ENCODE data around the gene FSTL4. TPM values are rescaled to one million over a fixed set of nuclear protein-coding genes. Genes with fewer than 3 reads are reported as not detected.

The FSTL4 gene
- total RNA-seq, 1 donor from 2014 or later = 0.07 TPM

- Mint-ChIP-seq H3K27ac (ENCODE audit: unreplicated experiment) (no peak overlapping the region), H3K4me1 (ENCODE audit: low read depth) (no peaks in the 10 kb centered on the region), H3K9me3 (ENCODE audit: low read depth) (no peaks in the 10 kb centered on the region), H3K4me3 (ENCODE audit: unreplicated experiment) (no peak overlapping the region), H3K27me3 (ENCODE audit: low read depth) (peaks cover 14% of the 10 kb centered on the region), H3K36me3 (ENCODE audit: low read depth) (no peaks in the 10 kb centered on the region)
- no peak for TF ChIP-seq CTCF (IDR thresholded peaks at IDR 0.05)
- DNase-seq (ENCODE audit: low spot score) = no peak
Observed at GRCh38 chr5:133653760-133654049, 41.4 kb upstream of the FSTL4 start.

- no peak for TF ChIP-seq CTCF (IDR thresholded peaks at IDR 0.05)
Observed at GRCh38 chr5:133652951-133653759, 40.8 kb upstream of the FSTL4 start.

GRCh38 chr5:133644000-133644865, 31.9 kb upstream of the FSTL4 start:
- no peaks in the 10 kb centered on the region for H3K4me1 Mint-ChIP-seq (ENCODE audit: low read depth)
- H3K27ac Mint-ChIP-seq (ENCODE audit: unreplicated experiment) = no peak overlapping the region
- DNase-seq (ENCODE audit: low spot score) = no peak
- TF ChIP-seq CTCF (IDR thresholded peaks at IDR 0.05) = no peak
- peaks cover 31% of the 10 kb centered on the region for H3K27me3 Mint-ChIP-seq (ENCODE audit: low read depth)
- no peak overlapping the region for H3K4me3 Mint-ChIP-seq (ENCODE audit: unreplicated experiment)
- no peaks in the 10 kb centered on the region for H3K9me3 Mint-ChIP-seq (ENCODE audit: low read depth)
- no peaks in the 10 kb centered on the region for H3K36me3 Mint-ChIP-seq (ENCODE audit: low read depth)

More at GRCh38 chr5:133652951-133653759, 40.8 kb upstream of the FSTL4 start:
- Mint-ChIP-seq H3K9me3 (ENCODE audit: low read depth) (no peaks in the 10 kb centered on the region), H3K4me3 (ENCODE audit: unreplicated experiment) (no peak overlapping the region), H3K27me3 (ENCODE audit: low read depth) (peaks cover 15% of the 10 kb centered on the region), H3K36me3 (ENCODE audit: low read depth) (no peaks in the 10 kb centered on the region), H3K4me1 (ENCODE audit: low read depth) (no peaks in the 10 kb centered on the region), H3K27ac (ENCODE audit: unreplicated experiment) (no peak overlapping the region)
- DNase-seq (ENCODE audit: low spot score) = no peak

- Mint-ChIP-seq H3K4me3 (ENCODE audit: unreplicated experiment) (no peak overlapping the region), H3K4me1 (ENCODE audit: low read depth) (no peaks in the 10 kb centered on the region)
Observed at GRCh38 chr5:133643365-133643764, 31.0 kb upstream of the FSTL4 start.

More at GRCh38 chr5:133643365-133643764, 31.0 kb upstream of the FSTL4 start:
- Mint-ChIP-seq H3K27ac (ENCODE audit: unreplicated experiment) (no peak overlapping the region), H3K27me3 (ENCODE audit: low read depth) (peaks cover 30% of the 10 kb centered on the region), H3K9me3 (ENCODE audit: low read depth) (no peaks in the 10 kb centered on the region), H3K36me3 (ENCODE audit: low read depth) (no peaks in the 10 kb centered on the region)
- no peak for DNase-seq (ENCODE audit: low spot score)
- TF ChIP-seq CTCF (IDR thresholded peaks at IDR 0.05) = no peak
